ENCODE results near the gene GRWD1.

DNA sequence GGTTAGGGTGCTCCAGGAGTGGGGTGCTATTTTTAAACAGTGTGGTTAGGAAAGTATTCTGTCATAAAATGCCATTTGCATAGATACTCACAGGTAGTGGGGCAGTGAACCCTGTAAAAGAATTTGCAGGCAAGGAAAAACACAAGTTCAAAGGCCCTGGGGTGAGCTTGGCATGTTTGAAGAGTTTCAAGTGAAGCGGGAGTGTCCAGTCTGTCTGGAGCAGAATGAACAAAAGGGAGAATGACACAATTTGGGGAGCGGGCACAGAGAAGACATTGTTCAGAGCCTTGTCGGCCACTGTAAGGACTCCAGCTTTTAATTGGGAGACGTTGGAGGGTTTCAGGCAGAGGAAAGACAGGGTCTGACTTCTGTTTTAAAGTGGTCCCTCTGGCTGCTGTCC lies 2.8 kb downstream of the GRWD1 start:
- TF ChIP-seq, protein P1, sequence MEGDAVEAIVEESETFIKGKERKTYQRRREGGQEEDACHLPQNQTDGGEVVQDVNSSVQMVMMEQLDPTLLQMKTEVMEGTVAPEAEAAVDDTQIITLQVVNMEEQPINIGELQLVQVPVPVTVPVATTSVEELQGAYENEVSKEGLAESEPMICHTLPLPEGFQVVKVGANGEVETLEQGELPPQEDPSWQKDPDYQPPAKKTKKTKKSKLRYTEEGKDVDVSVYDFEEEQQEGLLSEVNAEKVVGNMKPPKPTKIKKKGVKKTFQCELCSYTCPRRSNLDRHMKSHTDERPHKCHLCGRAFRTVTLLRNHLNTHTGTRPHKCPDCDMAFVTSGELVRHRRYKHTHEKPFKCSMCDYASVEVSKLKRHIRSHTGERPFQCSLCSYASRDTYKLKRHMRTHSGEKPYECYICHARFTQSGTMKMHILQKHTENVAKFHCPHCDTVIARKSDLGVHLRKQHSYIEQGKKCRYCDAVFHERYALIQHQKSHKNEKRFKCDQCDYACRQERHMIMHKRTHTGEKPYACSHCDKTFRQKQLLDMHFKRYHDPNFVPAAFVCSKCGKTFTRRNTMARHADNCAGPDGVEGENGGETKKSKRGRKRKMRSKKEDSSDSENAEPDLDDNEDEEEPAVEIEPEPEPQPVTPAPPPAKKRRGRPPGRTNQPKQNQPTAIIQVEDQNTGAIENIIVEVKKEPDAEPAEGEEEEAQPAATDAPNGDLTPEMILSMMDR (IDR thresholded peaks at IDR 0.05): no peak
- no peak for TF ChIP-seq SIN3A (IDR thresholded peaks at IDR 0.05; ENCODE audit: borderline replicate concordance, insufficient read depth, low read depth, low read length)
- TF ChIP-seq TCF7L2 (IDR thresholded peaks at IDR 0.05; ENCODE audit: low read depth, low read length): no peak
- TF ChIP-seq POLR2AphosphoS5 (IDR thresholded peaks at IDR 0.05; ENCODE audit: low read depth, low read length): no peak
- TF ChIP-seq, protein P2, sequence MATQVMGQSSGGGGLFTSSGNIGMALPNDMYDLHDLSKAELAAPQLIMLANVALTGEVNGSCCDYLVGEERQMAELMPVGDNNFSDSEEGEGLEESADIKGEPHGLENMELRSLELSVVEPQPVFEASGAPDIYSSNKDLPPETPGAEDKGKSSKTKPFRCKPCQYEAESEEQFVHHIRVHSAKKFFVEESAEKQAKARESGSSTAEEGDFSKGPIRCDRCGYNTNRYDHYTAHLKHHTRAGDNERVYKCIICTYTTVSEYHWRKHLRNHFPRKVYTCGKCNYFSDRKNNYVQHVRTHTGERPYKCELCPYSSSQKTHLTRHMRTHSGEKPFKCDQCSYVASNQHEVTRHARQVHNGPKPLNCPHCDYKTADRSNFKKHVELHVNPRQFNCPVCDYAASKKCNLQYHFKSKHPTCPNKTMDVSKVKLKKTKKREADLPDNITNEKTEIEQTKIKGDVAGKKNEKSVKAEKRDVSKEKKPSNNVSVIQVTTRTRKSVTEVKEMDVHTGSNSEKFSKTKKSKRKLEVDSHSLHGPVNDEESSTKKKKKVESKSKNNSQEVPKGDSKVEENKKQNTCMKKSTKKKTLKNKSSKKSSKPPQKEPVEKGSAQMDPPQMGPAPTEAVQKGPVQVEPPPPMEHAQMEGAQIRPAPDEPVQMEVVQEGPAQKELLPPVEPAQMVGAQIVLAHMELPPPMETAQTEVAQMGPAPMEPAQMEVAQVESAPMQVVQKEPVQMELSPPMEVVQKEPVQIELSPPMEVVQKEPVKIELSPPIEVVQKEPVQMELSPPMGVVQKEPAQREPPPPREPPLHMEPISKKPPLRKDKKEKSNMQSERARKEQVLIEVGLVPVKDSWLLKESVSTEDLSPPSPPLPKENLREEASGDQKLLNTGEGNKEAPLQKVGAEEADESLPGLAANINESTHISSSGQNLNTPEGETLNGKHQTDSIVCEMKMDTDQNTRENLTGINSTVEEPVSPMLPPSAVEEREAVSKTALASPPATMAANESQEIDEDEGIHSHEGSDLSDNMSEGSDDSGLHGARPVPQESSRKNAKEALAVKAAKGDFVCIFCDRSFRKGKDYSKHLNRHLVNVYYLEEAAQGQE (IDR thresholded peaks at IDR 0.05; ENCODE audit: insufficient read depth in 1 of 2, low read depth in 2 of 2, low read length in 1 of 2): no peak
